GM21528 (cell line): ENCODE measurements around the gene NFKBIL1.

Experiments used
- ATAC-seq: cut with Tn5 transposase; IDR thresholded peaks from one replicate; pipeline ENCODE4 v1.9.1; 2021; ENCODE audit warnings: mild to moderate bottlenecking, moderate library complexity; ENCODE audit not compliant: unreplicated experiment, low FRiP score

Gene NFKBIL1

GRCh38 chr6:31559606-31559957 is 12.2 kb downstream of the NFKBIL1 start:
- no peak for ATAC-seq

GRCh38 chr6:31559958-31560696 is 12.7 kb downstream of the NFKBIL1 start:
- peak; percentile 64 for ATAC-seq

GRCh38 chr6:31560697-31561058 is 13.3 kb downstream of the NFKBIL1 start:
- ATAC-seq = no peak

- no peak for ATAC-seq
Measured at GRCh38 chr6:31567531-31568370, 20.3 kb downstream of the NFKBIL1 start.

GRCh38 chr6:31568537-31568961 is 21.1 kb downstream of the NFKBIL1 start:
- peak; percentile 51 for ATAC-seq

GRCh38 chr6:31569861-31570536 is 22.6 kb downstream of the NFKBIL1 start:
- ATAC-seq = no peak

GRCh38 chr6:31572041-31572911 is 24.9 kb downstream of the NFKBIL1 start, which contains the start of gene LTA:
Gene LTA, plus strand, starts transcription at chr6:31572289. Its CDS starts 454 bp downstream, at chr6:31572743.
- ATAC-seq = peak; percentile 52

GRCh38 chr6:31573239-31574105 is 26.1 kb downstream of the NFKBIL1 start:
- ATAC-seq = no peak

- ATAC-seq = no peak
Measured at GRCh38 chr6:31574106-31575061, 27.0 kb downstream of the NFKBIL1 start.

- ATAC-seq = no peak
Measured at GRCh38 chr6:31575335-31575901, 28.0 kb downstream of the NFKBIL1 start, which contains the start of gene TNF. Gene TNF, plus strand, starts transcription at chr6:31575565. Its CDS starts 177 bp downstream, at chr6:31575742.

- ATAC-seq = no peak
Measured at GRCh38 chr6:31575952-31576685, 28.7 kb downstream of the NFKBIL1 start.

GRCh38 chr6:31576897-31577578 is 29.6 kb downstream of the NFKBIL1 start:
- ATAC-seq = no peak

GRCh38 chr6:31577579-31577966 is 30.2 kb downstream of the NFKBIL1 start:
- ATAC-seq = no peak

- no peak for ATAC-seq
Measured at GRCh38 chr6:31578184-31579118, 31.0 kb downstream of the NFKBIL1 start.

- no peak for ATAC-seq
Measured at GRCh38 chr6:31579119-31579505, 31.7 kb downstream of the NFKBIL1 start.
